ENCODE results near the gene LNPEP.
A peak's percentile ranks its signal among the peaks of the same experiment; 100 is the strongest.
"Not testable (repeated sequence)": the region's sequence is repeated elsewhere in the genome, so short reads cannot be mapped to it uniquely, and the experiment has no call there.

LNPEP gene

DNA sequence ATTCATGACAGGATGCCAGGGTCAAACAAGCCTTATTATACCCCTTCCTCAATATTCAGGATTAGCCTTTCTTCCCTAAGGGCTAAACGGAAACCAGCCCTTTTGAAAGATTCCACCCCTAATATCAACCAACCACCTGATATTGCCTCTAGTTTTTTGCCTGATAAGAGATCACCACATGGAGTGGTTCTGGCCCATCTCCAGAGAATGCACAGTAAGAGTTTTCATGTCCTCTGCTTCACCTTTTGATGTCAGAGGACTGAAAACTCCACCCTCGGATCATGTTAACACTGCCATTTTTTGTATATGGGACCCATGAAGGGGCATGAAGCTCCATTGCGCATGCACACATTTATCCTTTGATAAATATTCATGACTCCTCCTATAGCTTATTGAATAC, 5.8 kb upstream of the LNPEP start:
- Histone ChIP-seq H3K4me1 (ENCODE audit: insufficient read depth, insufficient read length) (no peaks in the 10 kb centered on the region), H3K9me3 (ENCODE audit: insufficient read depth, low read length) (no peaks in the 10 kb centered on the region), H3K9ac (ENCODE audit: insufficient read length, low read depth) (no peak overlapping the region), H3K36me3 (ENCODE audit: insufficient read depth, insufficient read length, low read length) (no peaks in the 10 kb centered on the region), H3K4me3 (ENCODE audit: insufficient read length, low read depth) (no peak overlapping the region), H3K27me3 (ENCODE audit: insufficient read depth, insufficient read length) (no peaks in the 10 kb centered on the region)
- TF ChIP-seq ZNF274 (IDR thresholded peaks at IDR 0.05; ENCODE audit: low read depth, low read length) (no peak), YY1 (IDR thresholded peaks at IDR 0.05; ENCODE audit: insufficient read depth, insufficient read length) (no peak), SUZ12 (IDR thresholded peaks at IDR 0.05; ENCODE audit: extremely low read depth, insufficient read depth, insufficient read length) (no peak)
- DNase-seq (ENCODE audit: low read depth, low spot score): no peak

DNA sequence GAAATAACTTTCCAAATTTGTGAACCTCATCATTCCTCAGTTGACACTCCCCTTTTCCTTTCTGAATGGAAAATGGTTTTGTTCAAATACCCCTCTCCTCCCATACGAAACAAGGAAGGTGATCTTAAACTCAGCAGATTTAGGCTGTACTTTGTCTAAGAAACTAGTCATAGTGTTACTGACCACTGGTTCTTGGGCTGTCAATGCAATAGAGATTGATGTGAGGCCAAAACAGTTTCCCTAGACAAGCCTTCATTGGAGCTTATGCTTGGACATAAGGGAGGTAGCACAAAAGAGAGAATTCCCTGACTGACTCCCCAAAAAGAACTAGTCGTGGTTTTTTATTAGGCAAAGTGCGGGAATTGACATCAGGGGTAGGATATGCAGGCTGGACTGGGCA, 5.3 kb upstream of the LNPEP start:
- no peak overlapping the region for H3K9ac ChIP-seq (ENCODE audit: insufficient read length, low read depth)
- TF ChIP-seq SUZ12 (IDR thresholded peaks at IDR 0.05; ENCODE audit: extremely low read depth, insufficient read depth, insufficient read length) (no peak), ZNF274 (IDR thresholded peaks at IDR 0.05; ENCODE audit: low read depth, low read length) (no peak), YY1 (IDR thresholded peaks at IDR 0.05; ENCODE audit: insufficient read depth, insufficient read length) (no peak)
- H3K36me3 ChIP-seq (ENCODE audit: insufficient read depth, insufficient read length, low read length): no peaks in the 10 kb centered on the region
- no peaks in the 10 kb centered on the region for H3K27me3 ChIP-seq (ENCODE audit: insufficient read depth, insufficient read length)
- no peak overlapping the region for H3K4me3 ChIP-seq (ENCODE audit: insufficient read length, low read depth)
- H3K9me3 ChIP-seq (ENCODE audit: insufficient read depth, low read length): no peaks in the 10 kb centered on the region
- H3K4me1 ChIP-seq (ENCODE audit: insufficient read depth, insufficient read length): no peaks in the 10 kb centered on the region
- DNase-seq (ENCODE audit: low read depth, low spot score): no peak

DNA sequence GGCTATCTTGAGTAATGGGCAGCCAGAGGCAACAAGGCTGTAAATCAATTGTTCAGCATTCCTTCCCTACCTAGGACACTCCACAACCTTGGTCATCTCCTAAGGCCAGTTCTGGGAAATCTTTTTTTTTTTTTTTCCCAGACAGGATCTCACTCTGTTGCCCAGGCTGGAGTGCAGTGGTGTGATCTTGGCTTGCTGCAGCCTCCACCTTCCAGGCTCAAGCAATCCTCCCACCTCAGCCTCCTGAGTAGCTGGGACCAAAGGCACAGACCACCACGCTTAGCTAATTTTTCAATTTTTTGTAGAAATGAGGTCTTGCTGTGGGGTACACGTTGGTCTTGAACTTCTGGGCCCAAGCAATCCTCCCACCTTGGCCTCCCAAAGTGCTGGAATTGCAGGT, 4.8 kb upstream of the LNPEP start:
- H3K36me3 ChIP-seq (ENCODE audit: insufficient read depth, insufficient read length, low read length); H3K9ac ChIP-seq (ENCODE audit: insufficient read length, low read depth); H3K9me3 ChIP-seq (ENCODE audit: insufficient read depth, low read length); H3K27me3 ChIP-seq (ENCODE audit: insufficient read depth, insufficient read length); H3K4me3 ChIP-seq (ENCODE audit: insufficient read length, low read depth); DNase-seq (ENCODE audit: low read depth, low spot score); H3K4me1 ChIP-seq (ENCODE audit: insufficient read depth, insufficient read length): not testable (repeated sequence)

DNA sequence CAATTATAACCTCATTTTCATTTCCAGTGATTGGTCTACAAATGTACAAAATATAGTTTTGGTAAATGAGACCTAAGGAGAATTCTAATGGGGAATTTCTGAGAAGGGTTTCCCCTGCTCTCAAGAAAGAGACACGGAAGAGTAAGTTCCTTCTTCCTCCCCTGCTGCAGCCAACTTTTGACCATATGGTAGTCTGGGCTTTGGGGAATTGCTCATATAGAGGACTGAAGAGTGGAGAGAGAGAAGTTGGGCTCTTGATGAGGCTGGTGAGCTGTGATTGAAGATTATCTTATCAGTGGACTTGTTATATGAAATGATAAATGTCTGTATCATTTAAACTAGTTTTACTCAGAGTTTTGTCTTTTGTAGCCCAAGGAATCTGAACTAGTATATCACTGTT, 4.3 kb upstream of the LNPEP start:
- Histone ChIP-seq H3K9ac (ENCODE audit: insufficient read length, low read depth) (no peak overlapping the region), H3K9me3 (ENCODE audit: insufficient read depth, low read length) (no peaks in the 10 kb centered on the region), H3K4me3 (ENCODE audit: insufficient read length, low read depth) (no peak overlapping the region), H3K27me3 (ENCODE audit: insufficient read depth, insufficient read length) (peaks cover 4% of the 10 kb centered on the region), H3K4me1 (ENCODE audit: insufficient read depth, insufficient read length) (peaks cover under 1% of the 10 kb centered on the region), H3K36me3 (ENCODE audit: insufficient read depth, insufficient read length, low read length) (no peaks in the 10 kb centered on the region)
- TF ChIP-seq YY1 (IDR thresholded peaks at IDR 0.05; ENCODE audit: insufficient read depth, insufficient read length): no peak
- TF ChIP-seq SUZ12 (IDR thresholded peaks at IDR 0.05; ENCODE audit: extremely low read depth, insufficient read depth, insufficient read length): no peak
- TF ChIP-seq ZNF274 (IDR thresholded peaks at IDR 0.05; ENCODE audit: low read depth, low read length): no peak
- DNase-seq (ENCODE audit: low read depth, low spot score): no peak

DNA sequence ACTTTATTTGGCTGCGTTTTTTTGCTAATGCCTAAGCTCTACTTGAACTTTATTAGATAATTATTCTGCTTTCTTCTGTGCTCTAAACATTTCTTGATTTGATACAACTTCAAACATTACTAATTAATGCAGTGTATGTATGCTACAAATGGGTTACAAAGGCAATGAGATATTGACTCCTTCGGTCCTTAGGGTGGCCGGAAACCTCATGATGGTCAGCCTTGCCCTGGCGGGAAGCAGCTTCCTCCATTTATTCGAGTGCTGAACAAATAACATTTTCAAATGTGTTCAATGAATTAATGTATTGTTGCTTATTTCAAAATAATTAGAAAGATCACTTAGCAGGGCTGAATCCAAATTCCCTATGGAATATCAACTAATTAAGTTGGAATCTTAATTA, 3.9 kb upstream of the LNPEP start:
- no peak for TF ChIP-seq YY1 (IDR thresholded peaks at IDR 0.05; ENCODE audit: insufficient read depth, insufficient read length)
- no peak for TF ChIP-seq ZNF274 (IDR thresholded peaks at IDR 0.05; ENCODE audit: low read depth, low read length)
- TF ChIP-seq SUZ12 (IDR thresholded peaks at IDR 0.05; ENCODE audit: extremely low read depth, insufficient read depth, insufficient read length): no peak
- DNase-seq (ENCODE audit: low read depth, low spot score): no peak
- H3K9me3 ChIP-seq (ENCODE audit: insufficient read depth, low read length): no peaks in the 10 kb centered on the region
- no peak overlapping the region for H3K9ac ChIP-seq (ENCODE audit: insufficient read length, low read depth)
- H3K4me3 ChIP-seq (ENCODE audit: insufficient read length, low read depth): no peak overlapping the region
- H3K4me1 ChIP-seq (ENCODE audit: insufficient read depth, insufficient read length): peaks cover 3% of the 10 kb centered on the region
- H3K27me3 ChIP-seq (ENCODE audit: insufficient read depth, insufficient read length): peaks cover 8% of the 10 kb centered on the region
- no peaks in the 10 kb centered on the region for H3K36me3 ChIP-seq (ENCODE audit: insufficient read depth, insufficient read length, low read length)

DNA sequence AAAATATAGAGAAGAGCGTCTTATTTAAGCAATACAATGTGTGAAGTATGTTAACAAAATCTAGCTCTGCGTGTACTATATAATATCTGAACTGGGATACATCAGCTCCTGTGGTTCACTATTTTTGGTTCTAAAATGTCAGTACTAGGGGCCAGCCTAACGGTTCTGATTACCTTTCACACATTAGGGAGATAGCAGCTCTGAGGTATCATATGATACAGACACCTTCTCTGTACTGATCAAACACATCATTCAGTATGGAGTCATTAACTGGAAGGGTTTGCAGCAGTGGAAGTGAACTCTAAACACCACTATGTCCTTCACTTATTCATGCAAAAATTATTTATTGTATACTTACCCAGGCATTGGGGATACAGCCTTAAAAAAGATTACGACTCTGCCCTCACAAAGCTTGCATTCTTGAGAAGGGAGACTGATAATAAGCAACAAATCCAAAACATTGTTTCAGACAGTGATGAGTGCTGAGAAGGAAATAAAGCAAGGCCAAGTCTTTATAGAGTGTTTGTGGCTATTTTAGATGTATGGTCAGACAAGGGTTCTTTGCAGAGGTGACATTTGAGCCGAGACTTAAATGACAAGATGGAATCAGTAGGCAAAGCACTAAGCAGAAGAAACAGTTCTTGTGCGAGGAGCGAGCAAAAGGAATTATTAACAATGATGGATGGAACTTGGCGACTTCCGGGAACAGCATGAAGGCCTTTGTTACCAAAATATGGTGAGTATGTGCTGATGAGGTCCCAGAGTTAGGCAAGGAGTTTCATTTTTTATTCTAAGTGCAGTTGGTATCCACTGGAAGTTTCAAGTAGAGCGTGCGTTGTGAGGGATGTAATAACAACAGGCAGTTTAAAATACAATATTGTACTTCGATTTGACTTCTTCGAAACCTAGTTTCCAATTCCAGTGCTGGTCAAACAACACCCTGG, 1.8 kb upstream of the LNPEP start:
- Histone ChIP-seq H3K9ac (ENCODE audit: insufficient read length, low read depth) (peak overlapping the region; percentile 76), H3K36me3 (ENCODE audit: insufficient read depth, insufficient read length, low read length) (no peaks in the 10 kb centered on the region), H3K4me1 (ENCODE audit: insufficient read depth, insufficient read length) (peaks cover 3% of the 10 kb centered on the region), H3K9me3 (ENCODE audit: insufficient read depth, low read length) (no peaks in the 10 kb centered on the region), H3K4me3 (ENCODE audit: insufficient read length, low read depth) (peak overlapping the region; percentile 62), H3K27me3 (ENCODE audit: insufficient read depth, insufficient read length) (peaks cover 24% of the 10 kb centered on the region)
- TF ChIP-seq YY1 (IDR thresholded peaks at IDR 0.05; ENCODE audit: insufficient read depth, insufficient read length) (no peak), ZNF274 (IDR thresholded peaks at IDR 0.05; ENCODE audit: low read depth, low read length) (no peak)
- no peak for DNase-seq (ENCODE audit: low read depth, low spot score)

DNA sequence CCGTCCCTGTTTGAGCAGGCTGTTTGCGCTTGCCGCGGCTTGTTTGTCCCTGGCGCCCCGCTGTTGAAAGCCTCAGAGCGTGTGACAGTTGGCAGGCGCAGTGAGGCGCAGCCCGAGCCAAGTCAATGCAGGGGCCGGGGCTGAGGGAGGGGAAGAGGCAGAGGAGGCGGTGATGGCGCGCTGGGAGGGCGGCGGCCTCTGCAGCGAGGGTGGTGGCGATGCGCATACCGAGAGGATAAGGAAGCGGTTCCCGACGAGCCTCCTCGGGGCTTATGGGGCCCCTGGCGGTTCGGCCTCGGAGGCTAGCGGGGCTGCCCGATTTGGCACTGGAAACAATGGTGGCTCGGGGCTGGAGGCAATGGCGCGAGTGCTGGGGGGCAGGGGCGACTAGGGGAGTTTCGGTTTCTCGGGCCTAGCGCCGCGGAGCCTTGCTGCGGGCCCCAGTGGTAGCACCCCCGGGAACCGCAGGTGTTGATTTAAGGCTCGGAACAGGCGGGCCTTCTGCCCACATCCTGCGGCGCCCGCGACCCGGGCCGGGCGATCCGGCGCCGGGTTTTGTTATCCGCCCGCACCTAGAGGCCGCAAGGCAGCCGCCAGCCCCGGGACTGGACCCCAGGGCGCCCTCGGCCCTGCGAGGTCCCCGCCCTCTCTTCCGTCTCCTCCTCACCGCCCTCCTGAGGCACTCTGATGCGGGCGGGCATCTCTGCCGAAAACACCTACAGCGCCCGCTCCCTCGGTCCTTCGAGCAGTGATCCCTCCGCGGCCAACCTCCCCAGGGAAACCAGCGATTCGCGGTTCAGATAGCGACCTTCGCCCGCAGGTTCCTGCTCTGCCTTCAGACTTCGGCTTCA, 947 bp upstream of the LNPEP start:
- H3K27me3 ChIP-seq (ENCODE audit: insufficient read depth, insufficient read length): peaks cover 24% of the 10 kb centered on the region
- H3K4me3 ChIP-seq (ENCODE audit: insufficient read length, low read depth): peak overlapping the region; percentile 89
- peak overlapping the region; percentile 83 for H3K9ac ChIP-seq (ENCODE audit: insufficient read length, low read depth)
- peak; percentile 61 for DNase-seq (ENCODE audit: low read depth, low spot score)
- TF ChIP-seq YY1 (IDR thresholded peaks at IDR 0.05; ENCODE audit: insufficient read depth, insufficient read length) (no peak), ZNF274 (IDR thresholded peaks at IDR 0.05; ENCODE audit: low read depth, low read length) (no peak), SUZ12 (IDR thresholded peaks at IDR 0.05; ENCODE audit: extremely low read depth, insufficient read depth, insufficient read length) (no peak)
- H3K36me3 ChIP-seq (ENCODE audit: insufficient read depth, insufficient read length, low read length): no peaks in the 10 kb centered on the region
- H3K4me1 ChIP-seq (ENCODE audit: insufficient read depth, insufficient read length): peaks cover 3% of the 10 kb centered on the region
- no peaks in the 10 kb centered on the region for H3K9me3 ChIP-seq (ENCODE audit: insufficient read depth, low read length)

Measured in NT2/D1 (cell line).